H1 (cell line): ENCODE data around the gene DLG4.

Experiments
- ATF2 ChIP-seq: IDR thresholded peaks from 2 replicates; pipeline ENCODE4 v1.6.1; 2012; ENCODE audit warnings: low read length, inconsistent platforms
- CHD2 ChIP-seq: IDR thresholded peaks from 2 replicates; pipeline ENCODE4 v1.6.1; 2012; ENCODE audit warnings: low read length, improper control_type of control experiment
- CHD7 ChIP-seq: fragments of 300-600 bp; sonication (generic); IDR thresholded peaks from 2 replicates; pipeline ENCODE4 v1.7.1; 2012; ENCODE audit warnings: low read length, moderate library complexity, mild to moderate bottlenecking, inconsistent platforms; ENCODE audit not compliant: insufficient replicate concordance
- CTCF ChIP-seq, 3 experiments: IDR thresholded peaks; 1 replicate in 2 of 3; 2 replicates in 1 of 3; pipeline versions ENCODE4 v1.5.1 to v1.6.1; 2011; ENCODE audit warnings: low read length in 3 of 3, mild to moderate bottlenecking in 3 of 3, inconsistent platforms in 2 of 3, low read depth in 1 of 3, moderate library complexity in 1 of 3; ENCODE audit not compliant: insufficient read depth in 1 of 3; ENCODE audit errors: control extremely low read depth in 1 of 3
- EP300 ChIP-seq, 2 experiments: IDR thresholded peaks; 1 replicate in 1 of 2; 2 replicates in 1 of 2; pipeline ENCODE4 v1.6.1; 2011 to 2012; ENCODE audit warnings: low read depth in 2 of 2, low read length in 2 of 2, mild to moderate bottlenecking in 2 of 2, borderline replicate concordance in 1 of 2, inconsistent platforms in 1 of 2, moderate library complexity in 1 of 2
- EZH2 ChIP-seq: fragments of 200-600 bp; sonication (generic); IDR thresholded peaks from 2 replicates; pipeline ENCODE4 v1.7.1; 2012; ENCODE audit warnings: low read depth, mild to moderate bottlenecking, moderate library complexity, low read length, inconsistent platforms; ENCODE audit not compliant: severe bottlenecking
- NRF1 ChIP-seq: IDR thresholded peaks from 2 replicates; pipeline ENCODE4 v1.6.1; 2011; ENCODE audit warnings: mild to moderate bottlenecking, low read depth, low read length, improper control_type of control experiment
- POLR2A ChIP-seq, 2 experiments: IDR thresholded peaks; 1 replicate in 1 of 2; 2 replicates in 1 of 2; pipeline ENCODE4 v1.6.1; 2011; ENCODE audit warnings: low read depth in 2 of 2, low read length in 2 of 2, mild to moderate bottlenecking in 2 of 2; ENCODE audit errors: control extremely low read depth in 1 of 2
- POLR2AphosphoS5 ChIP-seq: IDR thresholded peaks from 2 replicates; pipeline ENCODE4 v1.6.1; 2011; ENCODE audit warnings: low read depth, low read length
- TAF1 ChIP-seq: IDR thresholded peaks from 2 replicates; pipeline ENCODE4 v1.6.1; 2011; ENCODE audit warnings: mild to moderate bottlenecking, low read depth, low read length

GRCh38 chr17:7184647-7185046, 35.0 kb downstream of the DLG4 start:
- TF ChIP-seq CHD2 (no peak), TAF1 (no peak), CTCF (IDR thresholded peaks at IDR 0.05; ENCODE audit: control extremely low read depth in 1 of 3, insufficient read depth in 1 of 3, low read depth in 1 of 3, low read length in 3 of 3) (no peak), NRF1 (no peak), EP300 (IDR thresholded peaks at IDR 0.05; ENCODE audit: borderline replicate concordance in 1 of 2, low read depth in 2 of 2, low read length in 2 of 2) (no peak), EZH2 (no peak), POLR2A (IDR thresholded peaks at IDR 0.05; ENCODE audit: control extremely low read depth in 1 of 2, low read depth in 2 of 2, low read length in 2 of 2) (no peak), ATF2 (no peak), POLR2AphosphoS5 (no peak), CHD7 (no peak)
